HG03108 (cell line): ENCODE results near the gene RAD51B.
"Not testable (repeated sequence)": the region's sequence is repeated elsewhere in the genome, so short reads cannot be mapped to it uniquely, and the experiment has no call there.

Experiments used
- ATAC-seq: cut with Tn5 transposase; IDR thresholded peaks from one replicate; pipeline ENCODE4 v1.9.1; 2021; ENCODE audit warnings: moderate library complexity; ENCODE audit not compliant: unreplicated experiment

The RAD51B gene

DNA sequence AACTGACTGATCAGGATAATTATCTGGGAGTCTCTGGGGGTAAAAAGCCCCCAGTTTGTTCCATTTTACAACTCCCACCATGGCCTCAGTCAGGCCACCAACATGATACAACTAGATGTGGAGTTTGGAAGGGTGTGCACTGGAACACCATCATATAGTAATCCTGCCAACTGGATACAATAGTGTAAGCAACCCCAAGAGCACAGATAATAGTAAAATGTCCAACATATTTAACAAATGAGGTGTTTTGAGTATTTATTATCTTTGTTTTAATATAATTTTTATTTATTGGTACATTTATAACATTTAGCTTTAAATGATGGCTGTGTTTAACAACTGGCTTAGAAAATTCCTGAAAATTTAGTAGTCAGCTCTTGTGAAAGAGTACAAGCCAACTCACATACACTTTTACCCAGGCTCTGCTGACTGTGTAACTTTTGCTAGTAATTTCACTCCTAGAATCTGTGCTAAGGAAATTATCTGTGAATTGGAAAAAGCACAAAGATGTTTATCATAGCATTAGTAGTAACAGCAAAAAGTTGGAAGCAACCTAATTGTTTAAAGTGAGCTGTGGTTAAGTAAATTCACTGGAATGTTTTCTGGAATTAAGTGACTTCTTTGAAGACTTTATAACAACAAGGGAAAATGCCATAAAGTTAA, 196.8 kb downstream of the RAD51B start:
- no peak for ATAC-seq

DNA sequence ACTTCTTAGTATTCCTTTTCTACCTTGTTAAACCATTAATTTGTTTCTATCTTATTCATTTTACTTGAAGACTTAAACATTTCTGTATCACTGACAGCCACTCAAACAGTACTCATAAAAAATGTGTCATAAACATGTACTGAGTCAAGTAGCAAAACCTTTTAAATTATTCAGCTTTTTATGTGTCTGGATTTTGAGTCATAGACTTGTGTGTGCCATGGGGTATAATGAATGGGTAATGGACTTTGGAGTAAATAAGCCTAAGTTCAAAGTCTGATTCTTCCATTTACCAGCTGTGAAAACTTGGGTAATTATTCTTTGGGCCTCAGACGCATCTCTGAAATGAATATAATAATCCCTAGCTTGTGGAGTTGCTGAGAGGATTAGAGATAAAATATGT, 199.0 kb downstream of the RAD51B start:
- ATAC-seq: no peak

DNA sequence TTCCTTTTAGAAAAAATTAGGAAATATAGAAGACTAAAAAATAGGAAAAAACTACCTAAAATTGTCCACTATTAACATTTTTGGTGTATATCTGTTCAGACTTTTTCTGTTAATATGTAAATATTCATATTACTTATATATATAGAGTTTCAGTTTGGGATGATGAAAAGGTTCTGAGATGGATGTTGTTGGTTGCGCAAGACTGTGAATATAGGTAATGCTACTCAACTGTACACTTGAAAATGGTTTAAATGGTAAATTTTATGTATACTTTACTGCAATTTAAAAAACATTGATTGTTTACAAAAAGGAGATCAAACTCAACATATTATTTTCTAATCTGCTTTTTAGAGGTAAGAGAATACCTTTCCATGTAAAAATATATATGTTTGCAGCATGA, 200.9 kb downstream of the RAD51B start:
- ATAC-seq: no peak

DNA sequence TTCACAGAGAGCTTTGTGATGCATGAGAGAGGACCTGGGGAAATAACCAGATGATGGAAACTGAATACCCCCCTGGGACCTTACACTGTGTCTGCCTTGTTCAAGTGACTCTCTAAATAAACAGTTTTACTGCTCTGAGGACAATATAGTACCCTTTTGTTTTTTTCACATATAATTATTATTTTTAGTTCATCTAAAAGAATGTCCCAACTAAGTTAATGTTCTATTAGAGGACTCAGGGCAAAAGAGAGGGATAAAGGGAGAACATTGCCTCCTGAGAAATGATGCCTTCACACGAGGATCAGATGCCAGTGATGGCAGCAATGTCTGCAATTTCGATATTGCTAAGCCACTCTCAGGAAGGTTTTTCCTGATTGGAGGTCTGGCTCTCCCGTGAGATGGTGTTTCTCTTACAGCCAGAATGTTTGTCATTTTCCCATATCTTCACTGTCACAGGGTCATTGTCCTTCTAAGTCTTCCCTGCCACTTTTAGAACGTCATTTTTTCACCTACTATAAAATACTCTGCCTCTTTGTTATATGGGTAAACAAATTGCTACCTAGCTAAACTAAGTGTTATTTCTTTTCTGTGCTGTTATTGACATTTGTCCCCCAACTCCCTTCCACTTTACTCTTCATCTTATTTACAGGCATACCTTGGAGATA, 201.6 kb downstream of the RAD51B start:
- no peak for ATAC-seq

DNA sequence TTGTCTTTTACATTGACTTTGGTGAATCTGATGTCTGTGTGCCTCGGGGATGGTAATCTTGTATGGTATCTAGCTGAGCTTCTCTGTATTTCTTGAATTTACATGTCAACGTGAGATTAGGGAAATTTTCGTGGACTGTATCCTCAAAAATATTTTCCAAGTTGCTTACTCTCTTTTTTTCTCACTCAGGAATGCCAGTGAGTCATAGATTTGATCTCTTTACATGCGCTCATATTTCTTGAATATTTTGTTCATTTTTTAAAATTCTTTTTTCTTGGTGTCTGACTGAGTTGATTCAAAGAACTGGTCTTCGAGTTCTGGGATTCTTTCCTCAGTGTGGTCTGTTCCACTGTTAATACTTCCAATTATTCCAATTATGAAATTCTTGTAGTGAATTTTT, 207.7 kb downstream of the RAD51B start:
- ATAC-seq: no peak

DNA sequence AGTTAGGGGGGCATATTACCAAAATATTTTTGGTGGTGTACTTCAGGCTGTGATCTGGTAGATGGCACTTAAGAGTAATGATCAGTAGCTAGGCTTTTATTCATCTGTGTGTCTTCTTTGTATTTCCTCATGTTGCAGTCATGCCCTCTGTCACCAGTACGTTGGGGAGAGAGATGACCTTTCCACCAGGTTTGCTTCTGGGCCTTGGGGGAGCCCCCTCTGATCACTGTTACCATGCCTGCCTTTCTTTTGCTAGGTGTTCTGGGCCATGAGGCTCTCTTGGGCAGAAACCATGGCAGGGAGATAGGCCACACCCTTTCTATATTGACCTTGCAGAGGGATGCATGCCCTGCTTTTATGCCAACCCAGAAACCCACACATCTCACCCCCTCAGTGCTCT, 208.5 kb downstream of the RAD51B start:
- no peak for ATAC-seq

DNA sequence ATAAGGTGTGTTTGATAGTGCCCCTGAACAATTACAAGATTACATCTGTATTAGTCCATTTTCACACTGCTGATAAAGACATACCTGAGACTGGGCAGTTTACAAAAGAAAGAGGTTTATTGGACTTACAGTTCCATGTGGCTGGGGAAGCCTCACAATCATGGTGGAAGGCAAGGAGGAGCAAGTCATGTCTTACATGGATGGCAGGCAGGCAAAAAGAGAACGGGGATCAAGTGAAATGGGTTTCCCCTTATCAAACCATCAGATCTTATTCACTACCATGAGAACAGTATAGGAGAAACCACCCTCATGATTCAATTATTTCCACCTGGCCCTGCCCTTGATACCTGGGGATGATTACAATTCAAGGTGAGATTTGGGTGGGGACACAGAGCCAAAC, 211.4 kb downstream of the RAD51B start:
- ATAC-seq: not testable (repeated sequence)

DNA sequence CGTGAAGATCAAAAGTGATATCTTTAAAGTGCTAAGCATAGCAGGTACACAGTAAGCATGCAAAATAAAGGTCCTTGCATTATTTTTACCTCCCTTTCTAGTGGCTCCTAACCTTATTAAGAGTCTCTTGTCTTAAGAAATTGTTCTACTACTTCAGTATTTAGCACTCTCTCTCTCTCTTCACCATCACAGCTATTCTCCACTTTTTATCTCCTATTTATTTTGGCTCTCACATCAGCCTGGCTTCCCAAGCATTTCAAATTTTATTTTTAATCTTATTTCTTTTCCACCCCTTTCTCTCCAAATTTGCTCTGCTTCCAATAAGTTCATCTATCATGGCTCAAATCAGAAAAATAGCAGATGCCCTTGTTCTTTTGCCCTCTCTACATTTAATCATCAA, 212.6 kb downstream of the RAD51B start:
- no peak for ATAC-seq

DNA sequence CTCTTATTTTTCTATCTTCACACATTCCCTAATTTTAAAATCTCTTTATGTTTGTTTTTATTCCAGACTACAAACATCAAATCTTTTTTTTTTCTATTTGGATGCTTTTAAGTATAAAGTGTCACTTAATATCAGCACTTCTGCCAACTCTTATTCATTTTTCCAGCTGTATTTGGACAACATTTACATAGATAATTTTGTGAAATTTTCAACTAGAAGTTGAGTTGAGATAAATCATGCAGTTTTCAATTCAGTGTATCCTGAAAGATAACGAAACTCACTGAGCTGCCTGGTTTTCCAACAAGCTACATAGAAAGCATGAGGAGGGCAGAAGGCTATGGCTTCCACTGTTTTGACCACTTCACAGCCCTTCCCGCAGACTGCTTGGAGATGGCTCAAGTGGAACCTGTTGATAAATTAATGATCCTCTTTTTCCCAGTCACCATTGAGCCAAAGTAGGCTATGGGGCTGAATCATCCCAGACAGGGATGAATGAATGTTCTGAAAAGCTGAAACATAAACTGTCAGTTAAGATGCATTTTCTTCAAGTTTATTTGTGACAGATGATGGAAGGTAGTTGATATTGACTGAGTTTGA, 213.9 kb downstream of the RAD51B start:
- no peak for ATAC-seq

DNA sequence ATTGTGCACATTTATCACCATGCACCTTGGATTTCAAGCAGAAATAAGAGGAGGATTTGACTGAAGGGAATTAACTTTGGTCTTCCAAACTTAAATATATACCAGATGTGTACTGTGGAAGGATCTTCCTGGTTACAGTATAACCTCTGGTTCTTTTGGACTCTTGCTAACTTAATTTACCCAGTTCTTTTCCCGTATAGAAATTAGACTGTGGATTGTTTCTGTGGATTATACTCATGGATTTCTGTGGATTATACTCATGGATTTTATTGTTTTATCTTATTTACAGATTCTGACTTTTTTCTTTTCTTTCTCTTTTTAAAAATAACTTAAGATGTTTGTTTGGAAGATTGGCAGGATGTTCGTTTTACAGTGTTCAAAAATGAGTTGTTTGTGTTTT, 215.3 kb downstream of the RAD51B start:
- no peak for ATAC-seq

DNA sequence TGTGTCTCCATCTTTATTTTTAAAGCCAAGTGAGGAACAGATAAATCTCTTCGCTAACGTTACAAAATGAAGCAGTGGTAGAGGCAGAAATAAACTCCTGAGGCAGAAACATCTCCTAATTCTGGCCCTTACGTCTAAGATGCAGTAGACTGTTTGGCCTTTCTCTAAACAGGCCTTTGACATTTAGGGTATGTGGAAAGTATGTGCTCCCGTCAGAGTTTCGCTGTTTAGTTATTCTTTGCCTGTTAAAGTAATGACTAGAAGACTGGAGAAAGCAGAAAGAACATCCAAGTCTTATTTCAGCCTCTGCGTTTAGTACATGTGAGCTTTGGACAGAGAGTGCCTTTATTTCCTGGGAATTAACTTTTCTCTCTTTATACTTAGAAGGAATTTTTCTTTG, 216.6 kb downstream of the RAD51B start:
- no peak for ATAC-seq

DNA sequence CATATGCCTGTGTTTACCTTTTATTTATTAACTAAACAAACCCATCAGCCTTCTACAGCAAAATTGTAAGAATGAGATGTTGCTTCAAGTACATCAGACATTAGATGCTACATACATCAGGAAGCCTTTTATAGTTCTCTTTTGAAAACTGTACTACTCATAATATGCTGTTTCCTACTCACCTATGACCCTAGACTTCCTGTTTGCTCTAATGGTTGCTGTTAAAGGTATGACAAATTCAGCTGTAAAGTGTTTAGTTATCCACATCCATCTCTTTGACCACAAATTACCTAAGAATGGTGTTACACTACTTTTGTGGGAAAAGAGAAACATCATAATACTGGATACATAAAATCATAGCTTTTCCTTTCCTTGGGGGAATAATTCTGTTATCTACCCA, 220.0 kb downstream of the RAD51B start:
- no peak for ATAC-seq

DNA sequence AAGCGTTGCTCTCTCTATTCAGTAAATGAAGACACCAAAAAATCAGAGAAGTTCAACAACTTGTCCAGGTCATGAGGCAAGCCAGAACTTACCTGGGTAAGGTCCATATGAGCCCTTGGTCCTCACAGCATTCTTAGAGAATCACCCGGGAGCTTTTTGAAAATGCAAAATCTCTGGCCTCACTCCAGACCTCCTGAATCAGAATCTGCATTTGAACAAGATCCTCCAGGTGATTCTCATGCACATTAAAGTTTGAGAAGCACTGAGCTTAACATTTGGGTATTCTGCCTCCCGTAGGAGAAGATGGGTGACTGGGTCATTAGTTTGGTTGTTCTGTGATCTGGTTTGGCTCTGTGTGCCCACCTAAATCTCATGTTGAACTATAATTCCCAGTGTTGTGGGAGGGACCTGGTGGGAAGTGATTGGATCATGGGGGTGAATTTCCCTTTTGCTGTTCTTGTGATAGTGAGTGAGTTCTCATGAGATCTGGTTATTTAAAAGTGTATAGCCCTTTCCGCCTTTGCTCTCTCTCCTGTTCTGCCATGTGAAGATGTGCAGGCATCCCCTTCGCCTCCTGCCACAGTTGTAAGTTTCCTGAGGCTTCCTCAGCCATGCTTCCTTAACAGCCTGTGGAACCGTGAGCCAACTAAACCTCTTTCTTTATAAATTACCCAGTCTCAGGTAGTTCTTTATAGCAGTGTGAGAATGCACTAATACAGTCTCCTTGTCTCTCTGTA, 221.2 kb downstream of the RAD51B start:
- no peak for ATAC-seq

DNA sequence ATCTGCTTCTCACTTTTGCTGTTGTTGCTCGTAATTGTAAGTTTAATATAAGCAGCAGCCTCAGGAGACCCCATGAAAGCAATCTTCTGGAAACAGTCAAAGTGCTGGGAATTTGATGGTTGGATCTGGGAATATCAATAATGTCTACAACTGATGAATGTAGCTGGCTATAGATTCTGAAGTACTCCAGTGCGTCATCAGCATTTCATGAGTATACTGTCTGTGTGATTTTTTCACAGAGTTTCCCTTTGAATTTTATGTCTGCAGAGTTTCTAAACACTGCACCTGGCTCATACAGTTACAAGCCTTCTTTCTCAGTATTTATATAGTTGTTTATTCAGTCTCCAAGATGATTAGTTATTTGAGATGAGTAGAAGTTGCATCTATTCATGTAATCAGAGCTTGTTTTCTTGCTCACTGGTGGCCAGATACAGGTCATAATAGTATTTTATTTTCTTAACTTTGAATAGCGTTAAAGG, 222.3 kb downstream of the RAD51B start:
- ATAC-seq: no peak

DNA sequence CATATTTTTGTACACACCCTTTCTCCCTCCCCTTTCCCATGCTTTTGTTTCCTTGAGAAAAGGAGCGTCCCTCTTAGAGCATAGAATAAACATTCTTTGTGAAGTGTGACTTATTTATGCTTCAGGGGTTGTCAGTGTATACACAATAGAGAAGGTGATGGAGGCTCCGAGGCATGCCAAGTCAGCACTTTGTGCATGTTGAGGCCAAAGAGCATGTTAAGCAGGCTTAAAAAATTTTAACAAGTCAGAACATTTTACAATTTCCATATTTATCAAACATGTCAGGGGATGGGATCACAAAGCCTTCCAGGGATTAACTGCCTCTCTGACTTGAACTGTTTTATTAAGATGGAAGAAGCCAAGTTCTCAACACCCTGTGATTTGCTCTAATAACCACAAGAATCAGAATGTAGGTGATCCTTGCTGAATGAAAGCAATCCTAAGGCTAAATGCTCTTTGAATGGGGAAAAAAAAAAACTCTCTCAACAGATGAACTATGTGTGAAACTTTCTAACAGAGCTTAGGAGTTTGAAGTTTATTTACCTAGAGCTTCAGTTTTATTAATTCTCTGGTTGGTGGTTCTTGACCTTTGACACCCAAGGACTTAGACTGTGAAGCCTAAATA, 223.1 kb downstream of the RAD51B start:
- ATAC-seq: no peak

DNA sequence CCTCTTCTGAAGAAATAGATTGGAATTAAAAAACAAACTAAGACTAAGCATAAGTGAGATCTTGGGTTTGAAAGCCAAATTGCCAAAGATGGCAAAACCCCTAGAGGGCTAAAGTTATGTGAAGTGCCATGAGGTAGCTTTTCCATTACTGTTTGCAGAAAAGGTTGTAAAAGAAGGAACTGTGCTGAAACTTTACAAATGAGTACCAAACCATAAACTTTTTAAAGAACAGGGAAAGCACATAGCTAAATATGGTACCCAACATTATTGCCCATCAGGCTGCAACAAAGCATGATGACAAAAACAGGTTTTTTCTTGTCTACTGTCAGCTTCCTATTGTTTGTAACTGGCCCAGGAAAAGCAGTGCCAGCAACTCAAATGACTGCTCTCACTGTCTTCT, 224.2 kb downstream of the RAD51B start:
- ATAC-seq: no peak

DNA sequence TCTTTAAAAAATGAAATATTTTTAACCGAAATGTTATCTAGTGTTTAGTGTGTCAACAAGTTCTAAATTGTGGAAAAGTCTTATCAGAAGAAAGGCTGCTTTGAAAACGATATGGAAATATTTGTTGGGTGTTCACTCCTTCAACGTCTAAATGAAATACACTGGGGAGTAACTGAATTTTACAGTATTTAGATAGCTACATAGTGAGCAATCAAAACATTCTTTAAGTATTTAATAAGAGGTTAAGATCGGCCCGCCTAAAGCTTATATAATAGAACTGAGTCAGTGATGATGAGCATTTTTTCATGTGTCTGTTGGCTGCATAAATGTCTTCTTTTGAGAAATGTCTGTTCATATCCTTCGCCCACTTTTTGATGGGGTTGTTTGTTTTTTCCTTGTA, 228.3 kb downstream of the RAD51B start:
- no peak for ATAC-seq

DNA sequence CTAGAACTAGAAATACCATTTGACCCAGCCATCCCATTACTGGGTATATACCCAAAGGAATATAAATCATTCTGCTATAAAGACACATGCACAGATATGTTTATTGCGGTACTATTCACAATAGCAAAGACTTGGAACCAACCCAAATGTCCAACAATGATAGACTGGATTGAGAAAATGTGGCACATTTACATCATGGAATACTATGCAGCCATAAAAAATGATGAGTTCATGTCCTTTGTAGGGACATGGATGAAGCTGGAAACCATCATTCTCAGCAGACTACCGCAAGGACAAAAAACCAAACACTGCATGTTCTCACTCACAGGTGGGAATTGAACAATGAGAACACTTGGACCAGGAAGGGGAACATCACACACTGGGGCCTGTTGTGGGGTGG, 229.2 kb downstream of the RAD51B start:
- ATAC-seq: not testable (repeated sequence)

DNA sequence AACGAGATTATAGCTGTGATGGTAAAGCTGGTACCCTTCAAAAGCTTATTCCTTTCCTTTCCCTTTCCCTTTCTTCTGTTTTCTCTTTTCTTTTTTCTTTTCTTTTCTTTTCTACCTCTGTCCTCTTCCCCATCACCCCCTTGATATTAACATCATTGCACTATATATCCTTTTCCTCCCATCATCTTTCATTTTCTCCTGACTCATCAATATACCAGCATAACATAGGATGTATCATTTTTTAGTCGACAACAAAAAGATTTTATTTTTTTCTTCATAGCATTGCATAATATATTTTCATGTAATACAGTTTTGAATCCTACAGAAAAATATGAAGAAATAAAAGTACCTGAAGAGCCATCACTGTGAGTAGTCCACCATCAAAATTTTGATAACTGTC, 230.6 kb downstream of the RAD51B start:
- ATAC-seq: no peak

DNA sequence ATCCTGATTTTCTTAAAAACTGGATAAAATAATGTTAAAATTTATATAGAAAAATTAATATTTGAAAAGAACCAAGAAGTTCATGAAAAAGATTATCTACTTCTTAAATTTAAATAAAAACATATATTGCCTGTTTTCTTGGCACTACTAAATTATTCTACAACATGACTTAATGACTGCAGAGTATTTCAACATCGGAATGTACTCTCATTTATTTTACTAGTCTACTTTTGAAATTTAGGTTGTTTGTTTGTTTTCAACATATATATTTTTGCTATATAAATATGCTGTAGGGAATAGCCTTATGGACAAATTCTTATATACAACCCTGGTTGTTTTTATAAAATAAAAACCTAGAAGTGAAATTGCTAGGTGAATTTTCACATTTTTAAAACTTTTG, 231.6 kb downstream of the RAD51B start:
- ATAC-seq: no peak

DNA sequence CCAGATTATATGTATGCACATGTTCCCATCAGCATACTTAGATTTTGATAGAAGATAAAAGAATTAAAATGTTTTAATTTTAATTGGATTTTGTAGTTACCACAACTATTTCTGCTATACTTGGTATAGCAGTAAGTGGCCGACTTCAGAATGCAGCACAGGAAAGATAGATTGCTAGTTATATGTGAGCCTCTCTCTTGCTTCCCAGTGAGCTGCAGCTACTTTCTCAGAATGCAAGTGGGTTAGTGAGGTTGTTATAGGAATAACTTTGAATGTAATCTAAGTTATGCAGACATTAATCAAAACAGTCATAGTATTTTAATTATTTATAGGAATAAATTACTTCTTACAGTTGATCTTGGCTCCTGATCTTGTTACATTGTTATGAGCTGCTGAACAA, 240.6 kb downstream of the RAD51B start:
- ATAC-seq: no peak
